ENCODE measurements around the gene ESYT3. TPM values are rescaled to one million over a fixed set of nuclear protein-coding genes. Genes with fewer than 3 reads are reported as not detected.

ESYT3 gene
- total RNA-seq, 1 donor from 2014 or later: not detected

- H3K4me1 Mint-ChIP-seq (ENCODE audit: unreplicated experiment): peaks cover 5% of the 10 kb centered on the region
- no peak for TF ChIP-seq CTCF (IDR thresholded peaks at IDR 0.05; ENCODE audit: unreplicated experiment)
- H3K36me3 Mint-ChIP-seq (ENCODE audit: low read depth, unreplicated experiment): no peaks in the 10 kb centered on the region
- no peaks in the 10 kb centered on the region for H3K27me3 Mint-ChIP-seq (ENCODE audit: unreplicated experiment)
- no peak overlapping the region for H3K4me3 Mint-ChIP-seq (ENCODE audit: unreplicated experiment)
- no peak for DNase-seq (ENCODE audit: low spot score)
- no peaks in the 10 kb centered on the region for H3K9me3 Mint-ChIP-seq (ENCODE audit: unreplicated experiment)
- no peak overlapping the region for H3K27ac Mint-ChIP-seq (ENCODE audit: unreplicated experiment)
These were observed 35.5 kb downstream of the ESYT3 start for GRCh38 chr3:138469874-138470273.

- no peak for DNase-seq (ENCODE audit: low spot score)
- H3K27me3 Mint-ChIP-seq (ENCODE audit: unreplicated experiment): no peaks in the 10 kb centered on the region
- no peaks in the 10 kb centered on the region for H3K9me3 Mint-ChIP-seq (ENCODE audit: unreplicated experiment)
- H3K27ac Mint-ChIP-seq (ENCODE audit: unreplicated experiment): no peak overlapping the region
- H3K4me1 Mint-ChIP-seq (ENCODE audit: unreplicated experiment): peaks cover 5% of the 10 kb centered on the region
- no peak overlapping the region for H3K4me3 Mint-ChIP-seq (ENCODE audit: unreplicated experiment)
- no peaks in the 10 kb centered on the region for H3K36me3 Mint-ChIP-seq (ENCODE audit: low read depth, unreplicated experiment)
- TF ChIP-seq CTCF (IDR thresholded peaks at IDR 0.05; ENCODE audit: unreplicated experiment): no peak
These were observed 36.3 kb downstream of the ESYT3 start for GRCh38 chr3:138470687-138471086.

- peaks cover 5% of the 10 kb centered on the region for H3K4me1 Mint-ChIP-seq (ENCODE audit: unreplicated experiment)
- H3K36me3 Mint-ChIP-seq (ENCODE audit: low read depth, unreplicated experiment): no peaks in the 10 kb centered on the region
- TF ChIP-seq CTCF (IDR thresholded peaks at IDR 0.05; ENCODE audit: unreplicated experiment): no peak
- no peaks in the 10 kb centered on the region for H3K27me3 Mint-ChIP-seq (ENCODE audit: unreplicated experiment)
- no peak for DNase-seq (ENCODE audit: low spot score)
- no peak overlapping the region for H3K4me3 Mint-ChIP-seq (ENCODE audit: unreplicated experiment)
- H3K9me3 Mint-ChIP-seq (ENCODE audit: unreplicated experiment): no peaks in the 10 kb centered on the region
- no peak overlapping the region for H3K27ac Mint-ChIP-seq (ENCODE audit: unreplicated experiment)
These were observed 37.1 kb downstream of the ESYT3 start for GRCh38 chr3:138471481-138471880.

GRCh38 chr3:138472141-138472825 is 37.9 kb downstream of the ESYT3 start:
- H3K9me3 Mint-ChIP-seq (ENCODE audit: unreplicated experiment): no peaks in the 10 kb centered on the region
- peaks cover 5% of the 10 kb centered on the region for H3K4me1 Mint-ChIP-seq (ENCODE audit: unreplicated experiment)
- H3K27ac Mint-ChIP-seq (ENCODE audit: unreplicated experiment): no peak overlapping the region
- TF ChIP-seq CTCF (IDR thresholded peaks at IDR 0.05; ENCODE audit: unreplicated experiment): no peak
- no peak overlapping the region for H3K4me3 Mint-ChIP-seq (ENCODE audit: unreplicated experiment)
- no peaks in the 10 kb centered on the region for H3K27me3 Mint-ChIP-seq (ENCODE audit: unreplicated experiment)
- no peaks in the 10 kb centered on the region for H3K36me3 Mint-ChIP-seq (ENCODE audit: low read depth, unreplicated experiment)
- DNase-seq (ENCODE audit: low spot score): no peak

- no peak overlapping the region for H3K4me3 Mint-ChIP-seq (ENCODE audit: unreplicated experiment)
- peaks cover 7% of the 10 kb centered on the region for H3K4me1 Mint-ChIP-seq (ENCODE audit: unreplicated experiment)
- DNase-seq (ENCODE audit: low spot score): no peak
- no peaks in the 10 kb centered on the region for H3K27me3 Mint-ChIP-seq (ENCODE audit: unreplicated experiment)
- no peak for TF ChIP-seq CTCF (IDR thresholded peaks at IDR 0.05; ENCODE audit: unreplicated experiment)
- H3K9me3 Mint-ChIP-seq (ENCODE audit: unreplicated experiment): no peaks in the 10 kb centered on the region
- no peaks in the 10 kb centered on the region for H3K36me3 Mint-ChIP-seq (ENCODE audit: low read depth, unreplicated experiment)
- no peak overlapping the region for H3K27ac Mint-ChIP-seq (ENCODE audit: unreplicated experiment)
These were observed 39.0 kb downstream of the ESYT3 start for GRCh38 chr3:138473391-138473790.

All from endothelial cell (in vitro differentiated cells).